GM23338 (cell line): ENCODE measurements around the gene RAB13. TPM values are rescaled to one million over a fixed set of nuclear protein-coding genes. Genes with fewer than 3 reads are reported as not detected.

ENCODE experiments used
- ATAC-seq: fragments of 200-7000 bp; cut with Tn5 transposase; 3 replicates; pipeline ENCODE4 v1.9.1; 2020
- DNase-seq: peaks from one replicate; pipeline ENCODE4 v3.0.0-alpha.2; 2015; ENCODE audit warnings: low spot score
- H2AFZ ChIP-seq: fragments of 200-600 bp; sonication (generic); 2 replicates; pipeline ENCODE4 v1.8.0; 2016; ENCODE audit warnings: antibody characterized with exemption, mild to moderate bottlenecking, moderate library complexity
- H3F3A ChIP-seq: fragments of 200-600 bp; sonication (generic); replicated peaks from 2 replicates; pipeline ENCODE4 v1.8.0; 2017; ENCODE audit warnings: antibody characterized with exemption, mixed run types, low read depth
- H3K27ac ChIP-seq: fragments of 200-600 bp; sonication (generic); 2 replicates; pipeline ENCODE4 v1.6.1; 2016; ENCODE audit warnings: low read depth
- H3K27me3 ChIP-seq: fragments of 200-600 bp; sonication (generic); 2 replicates; pipeline ENCODE4 v1.8.0; 2016; ENCODE audit warnings: mild to moderate bottlenecking, mixed run types, moderate library complexity; ENCODE audit not compliant: insufficient read depth
- H3K36me3 ChIP-seq: fragments of 200-600 bp; sonication (generic); 2 replicates; pipeline ENCODE4 v1.8.0; 2016; ENCODE audit warnings: mild to moderate bottlenecking; ENCODE audit not compliant: insufficient read depth
- H3K4me1 ChIP-seq: fragments of 200-600 bp; sonication (generic); 2 replicates; pipeline ENCODE4 v1.8.0; 2016; ENCODE audit warnings: mild to moderate bottlenecking, moderate library complexity; ENCODE audit not compliant: insufficient read depth
- H3K4me2 ChIP-seq: fragments of 200-600 bp; sonication (generic); 2 replicates; pipeline ENCODE4 v1.7.1; 2017; ENCODE audit warnings: mixed run types
- H3K4me3 ChIP-seq: fragments of 200-600 bp; sonication (generic); 2 replicates; pipeline ENCODE4 v1.6.1; 2016; ENCODE audit warnings: mixed run types
- H3K79me2 ChIP-seq: fragments of 200-600 bp; sonication (generic); replicated peaks from 2 replicates; pipeline ENCODE4 v1.8.0; 2017; ENCODE audit warnings: mild to moderate bottlenecking; ENCODE audit not compliant: insufficient read depth
- H3K9me2 ChIP-seq: fragments of 200-600 bp; sonication (generic); 2 replicates; pipeline ENCODE4 v1.8.0; 2017; ENCODE audit not compliant: insufficient read depth
- H4K20me1 ChIP-seq: fragments of 200-600 bp; sonication (generic); replicated peaks from 2 replicates; pipeline ENCODE4 v1.8.0; 2017; ENCODE audit warnings: mild to moderate bottlenecking; ENCODE audit not compliant: insufficient read depth
- H3K27ac Mint-ChIP-seq: 2 replicates; pipeline ENCODE4 v1.8.0; 2020; ENCODE audit warnings: inconsistent platforms, mild to moderate bottlenecking, moderate library complexity, mixed read lengths
- H3K27me3 Mint-ChIP-seq: 3 replicates; pipeline ENCODE4 v1.8.0; 2022; ENCODE audit warnings: low read depth, mild to moderate bottlenecking, moderate library complexity, mixed read lengths, inconsistent platforms; ENCODE audit not compliant: insufficient read depth, poor library complexity
- H3K36me3 Mint-ChIP-seq: 3 replicates; pipeline ENCODE4 v1.8.0; 2021; ENCODE audit warnings: low read depth, mild to moderate bottlenecking, inconsistent platforms, moderate library complexity, mixed read lengths
- H3K4me1 Mint-ChIP-seq: 3 replicates; pipeline ENCODE4 v1.8.0; 2020; ENCODE audit warnings: mild to moderate bottlenecking, inconsistent platforms, mixed read lengths
- H3K4me3 Mint-ChIP-seq: 3 replicates; pipeline ENCODE4 v1.8.0; 2021; ENCODE audit warnings: moderate library complexity, mild to moderate bottlenecking, inconsistent platforms, mixed read lengths
- H3K9me3 Mint-ChIP-seq: 3 replicates; pipeline ENCODE4 v1.8.0; 2020; ENCODE audit warnings: moderate library complexity, mild to moderate bottlenecking, inconsistent platforms, mixed read lengths
- CREB1 ChIP-seq: fragments of 250-450 bp; sonication (Bioruptor Pico); IDR thresholded peaks from 2 replicates; pipeline ENCODE4 v1.5.0; 2020; ENCODE audit warnings: low read depth, mild to moderate bottlenecking, moderate library complexity
- CTCF ChIP-seq, 2 experiments: fragments of 200-600 bp in 1 of 2; sonication (generic) in 1 of 2; conservative IDR thresholded peaks; 2 replicates each; pipeline versions ENCODE4 v1.5.1 to v1.6.1; 2016 to 2017; ENCODE audit warnings: antibody characterized with exemption in 2 of 2, low read depth in 2 of 2, mild to moderate bottlenecking in 2 of 2, moderate library complexity in 1 of 2
- EZH2 ChIP-seq: fragments of 200-600 bp; sonication (generic); IDR thresholded peaks from one replicate; pipeline ENCODE4 v1.8.0; 2017; ENCODE audit warnings: antibody characterized with exemption, mild to moderate bottlenecking, low read depth; ENCODE audit not compliant: unreplicated experiment
- EZH2phosphoT487 ChIP-seq: fragments of 200-600 bp; sonication (generic); IDR thresholded peaks from one replicate; pipeline ENCODE4 v1.8.1; 2018; ENCODE audit warnings: antibody characterized with exemption; ENCODE audit not compliant: unreplicated experiment
- JUNB ChIP-seq: IDR thresholded peaks from one replicate; pipeline ENCODE4 v1.6.1; 2016; ENCODE audit warnings: antibody characterized with exemption; ENCODE audit not compliant: unreplicated experiment
- NANOG ChIP-seq: IDR thresholded peaks from 2 replicates; pipeline ENCODE4 v1.6.1; 2016; ENCODE audit warnings: antibody characterized with exemption, borderline replicate concordance
- POLR2AphosphoS5 ChIP-seq: IDR thresholded peaks from 2 replicates; pipeline ENCODE4 v1.6.1; 2016; ENCODE audit warnings: antibody characterized with exemption, low read depth
- REST ChIP-seq: IDR thresholded peaks from one replicate; pipeline ENCODE4 v1.6.1; 2018; ENCODE audit warnings: antibody characterized with exemption; ENCODE audit not compliant: unreplicated experiment
- STAT1 ChIP-seq: IDR thresholded peaks from one replicate; pipeline ENCODE4 v1.6.1; 2016; ENCODE audit warnings: antibody characterized with exemption; ENCODE audit not compliant: unreplicated experiment
- ZNF114 ChIP-seq: fragments of 250-450 bp; sonication (Bioruptor Pico); IDR thresholded peaks from 2 replicates; pipeline ENCODE4 v1.5.0; 2020; ENCODE audit warnings: mild to moderate bottlenecking, moderate library complexity
- ZNF331 ChIP-seq: fragments of 250-450 bp; sonication (Bioruptor Pico); IDR thresholded peaks from 2 replicates; pipeline ENCODE4 v1.5.0; 2020; ENCODE audit warnings: low read depth, mild to moderate bottlenecking, moderate library complexity
- polyA plus RNA-seq: library from polyadenylated mRNA; unstranded; fragments of >200 nt; fragmentation: Nextera tagmentation; extraction: Ambion mirVana; gene quantifications from 2 replicates; pipeline ENCODE4 v1.2.1, GENCODE V29; 2016
- total RNA-seq: library from RNA; depleted of rRNA; stranded (reverse); fragments of >200 nt; shearing (Covaris generic); gene quantifications from 2 replicates; pipeline ENCODE4 v1.2.3, GENCODE V29; 2014
- TF ChIP-seq, protein P1 (sequence below): fragments of 250-450 bp; sonication (Bioruptor Pico); IDR thresholded peaks from 2 replicates; pipeline ENCODE4 v1.5.0; 2020; ENCODE audit warnings: mild to moderate bottlenecking, moderate library complexity
- TF ChIP-seq, protein P2 (sequence below): IDR thresholded peaks from 2 replicates; pipeline ENCODE4 v1.6.1; 2016; ENCODE audit warnings: antibody characterized with exemption

RAB13 gene
- total and polyA plus RNA-seq, 2 experiments from 2014 or later = 38.6 to 171 TPM

GRCh38 chr1:154019940-154020339 is 33.8 kb upstream of the RAB13 start:
- Mint-ChIP-seq H3K27me3 (peaks cover 5% of the 10 kb centered on the region), H3K36me3 (no peaks in the 10 kb centered on the region), H3K9me3 (no peaks in the 10 kb centered on the region; the same call in 2 of the 3 replicates), H3K4me1 (no peaks in the 10 kb centered on the region), H3K27ac (no peak overlapping the region), H3K4me3 (no peak overlapping the region)
- no peak overlapping the region for H3K4me2 ChIP-seq
- no peaks in the 10 kb centered on the region for H3K4me1 ChIP-seq
- H3K27ac ChIP-seq = no peak overlapping the region
- ATAC-seq (no peak), DNase-seq (no peak)
- no peaks in the 10 kb centered on the region for H3K27me3 ChIP-seq
- H3F3A ChIP-seq = no peaks in the 10 kb centered on the region
- H2AFZ ChIP-seq = no peak overlapping the region
- H3K79me2 ChIP-seq = no peaks in the 10 kb centered on the region
- no peaks in the 10 kb centered on the region for H3K9me2 ChIP-seq
- TF ChIP-seq EZH2 (no peak), ZNF114 (no peak), NANOG (no peak), CREB1 (no peak), ZNF331 (CRISPR knock-in tag) (no peak), CTCF (conservative IDR thresholded peaks at IDR 0.05; ENCODE audit: low read depth in 2 of 2) (no peak), EZH2phosphoT487 (no peak), STAT1 (no peak), JUNB (no peak), POLR2AphosphoS5 (no peak), REST (no peak)
- TF ChIP-seq, protein P1, sequence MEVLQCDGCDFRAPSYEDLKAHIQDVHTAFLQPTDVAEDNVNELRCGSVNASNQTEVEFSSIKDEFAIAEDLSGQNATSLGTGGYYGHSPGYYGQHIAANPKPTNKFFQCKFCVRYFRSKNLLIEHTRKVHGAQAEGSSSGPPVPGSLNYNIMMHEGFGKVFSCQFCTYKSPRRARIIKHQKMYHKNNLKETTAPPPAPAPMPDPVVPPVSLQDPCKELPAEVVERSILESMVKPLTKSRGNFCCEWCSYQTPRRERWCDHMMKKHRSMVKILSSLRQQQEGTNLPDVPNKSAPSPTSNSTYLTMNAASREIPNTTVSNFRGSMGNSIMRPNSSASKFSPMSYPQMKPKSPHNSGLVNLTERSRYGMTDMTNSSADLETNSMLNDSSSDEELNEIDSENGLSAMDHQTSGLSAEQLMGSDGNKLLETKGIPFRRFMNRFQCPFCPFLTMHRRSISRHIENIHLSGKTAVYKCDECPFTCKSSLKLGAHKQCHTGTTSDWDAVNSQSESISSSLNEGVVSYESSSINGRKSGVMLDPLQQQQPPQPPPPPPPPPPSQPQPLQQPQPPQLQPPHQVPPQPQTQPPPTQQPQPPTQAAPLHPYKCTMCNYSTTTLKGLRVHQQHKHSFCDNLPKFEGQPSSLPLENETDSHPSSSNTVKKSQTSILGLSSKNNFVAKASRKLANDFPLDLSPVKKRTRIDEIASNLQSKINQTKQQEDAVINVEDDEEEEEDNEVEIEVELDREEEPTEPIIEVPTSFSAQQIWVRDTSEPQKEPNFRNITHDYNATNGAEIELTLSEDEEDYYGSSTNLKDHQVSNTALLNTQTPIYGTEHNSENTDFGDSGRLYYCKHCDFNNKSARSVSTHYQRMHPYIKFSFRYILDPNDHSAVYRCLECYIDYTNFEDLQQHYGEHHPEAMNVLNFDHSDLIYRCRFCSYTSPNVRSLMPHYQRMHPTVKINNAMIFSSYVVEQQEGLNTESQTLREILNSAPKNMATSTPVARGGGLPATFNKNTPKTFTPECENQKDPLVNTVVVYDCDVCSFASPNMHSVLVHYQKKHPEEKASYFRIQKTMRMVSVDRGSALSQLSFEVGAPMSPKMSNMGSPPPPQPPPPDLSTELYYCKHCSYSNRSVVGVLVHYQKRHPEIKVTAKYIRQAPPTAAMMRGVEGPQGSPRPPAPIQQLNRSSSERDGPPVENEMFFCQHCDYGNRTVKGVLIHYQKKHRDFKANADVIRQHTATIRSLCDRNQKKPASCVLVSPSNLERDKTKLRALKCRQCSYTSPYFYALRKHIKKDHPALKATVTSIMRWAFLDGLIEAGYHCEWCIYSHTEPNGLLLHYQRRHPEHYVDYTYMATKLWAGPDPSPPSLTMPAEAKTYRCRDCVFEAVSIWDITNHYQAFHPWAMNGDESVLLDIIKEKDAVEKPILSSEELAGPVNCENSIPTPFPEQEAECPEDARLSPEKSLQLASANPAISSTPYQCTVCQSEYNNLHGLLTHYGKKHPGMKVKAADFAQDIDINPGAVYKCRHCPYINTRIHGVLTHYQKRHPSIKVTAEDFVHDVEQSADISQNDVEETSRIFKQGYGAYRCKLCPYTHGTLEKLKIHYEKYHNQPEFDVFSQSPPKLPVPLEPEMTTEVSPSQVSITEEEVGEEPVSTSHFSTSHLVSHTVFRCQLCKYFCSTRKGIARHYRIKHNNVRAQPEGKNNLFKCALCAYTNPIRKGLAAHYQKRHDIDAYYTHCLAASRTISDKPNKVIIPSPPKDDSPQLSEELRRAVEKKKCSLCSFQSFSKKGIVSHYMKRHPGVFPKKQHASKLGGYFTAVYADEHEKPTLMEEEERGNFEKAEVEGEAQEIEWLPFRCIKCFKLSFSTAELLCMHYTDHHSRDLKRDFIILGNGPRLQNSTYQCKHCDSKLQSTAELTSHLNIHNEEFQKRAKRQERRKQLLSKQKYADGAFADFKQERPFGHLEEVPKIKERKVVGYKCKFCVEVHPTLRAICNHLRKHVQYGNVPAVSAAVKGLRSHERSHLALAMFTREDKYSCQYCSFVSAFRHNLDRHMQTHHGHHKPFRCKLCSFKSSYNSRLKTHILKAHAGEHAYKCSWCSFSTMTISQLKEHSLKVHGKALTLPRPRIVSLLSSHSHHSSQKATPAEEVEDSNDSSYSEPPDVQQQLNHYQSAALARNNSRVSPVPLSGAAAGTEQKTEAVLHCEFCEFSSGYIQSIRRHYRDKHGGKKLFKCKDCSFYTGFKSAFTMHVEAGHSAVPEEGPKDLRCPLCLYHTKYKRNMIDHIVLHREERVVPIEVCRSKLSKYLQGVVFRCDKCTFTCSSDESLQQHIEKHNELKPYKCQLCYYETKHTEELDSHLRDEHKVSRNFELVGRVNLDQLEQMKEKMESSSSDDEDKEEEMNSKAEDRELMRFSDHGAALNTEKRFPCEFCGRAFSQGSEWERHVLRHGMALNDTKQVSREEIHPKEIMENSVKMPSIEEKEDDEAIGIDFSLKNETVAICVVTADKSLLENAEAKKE (CRISPR knock-in tag) = no peak
- TF ChIP-seq, protein P2, sequence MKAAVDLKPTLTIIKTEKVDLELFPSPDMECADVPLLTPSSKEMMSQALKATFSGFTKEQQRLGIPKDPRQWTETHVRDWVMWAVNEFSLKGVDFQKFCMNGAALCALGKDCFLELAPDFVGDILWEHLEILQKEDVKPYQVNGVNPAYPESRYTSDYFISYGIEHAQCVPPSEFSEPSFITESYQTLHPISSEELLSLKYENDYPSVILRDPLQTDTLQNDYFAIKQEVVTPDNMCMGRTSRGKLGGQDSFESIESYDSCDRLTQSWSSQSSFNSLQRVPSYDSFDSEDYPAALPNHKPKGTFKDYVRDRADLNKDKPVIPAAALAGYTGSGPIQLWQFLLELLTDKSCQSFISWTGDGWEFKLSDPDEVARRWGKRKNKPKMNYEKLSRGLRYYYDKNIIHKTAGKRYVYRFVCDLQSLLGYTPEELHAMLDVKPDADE = no peak
- H3K36me3 ChIP-seq = no peaks in the 10 kb centered on the region
- H4K20me1 ChIP-seq = no peaks in the 10 kb centered on the region
- no peak overlapping the region for H3K4me3 ChIP-seq
